ENCODE data around the gene GPRASP2. TPM values are rescaled to one million over a fixed set of nuclear protein-coding genes. Genes with fewer than 3 reads are reported as not detected.
"Not testable (repeated sequence)": the region's sequence is repeated elsewhere in the genome, so short reads cannot be mapped to it uniquely, and the experiment has no call there.

The GPRASP2 gene
- total RNA-seq, result 14.5 TPM
- long read RNA-seq, transcript GPRASP2-202 (5 exons, 581 nt), result major isoform, 8 of 57 reads
- long read RNA-seq, partial matches to known transcripts, result 19 of 57 reads
- long read RNA-seq, other reads (novel, unspliced or antisense), result 29 of 57 reads

DNA sequence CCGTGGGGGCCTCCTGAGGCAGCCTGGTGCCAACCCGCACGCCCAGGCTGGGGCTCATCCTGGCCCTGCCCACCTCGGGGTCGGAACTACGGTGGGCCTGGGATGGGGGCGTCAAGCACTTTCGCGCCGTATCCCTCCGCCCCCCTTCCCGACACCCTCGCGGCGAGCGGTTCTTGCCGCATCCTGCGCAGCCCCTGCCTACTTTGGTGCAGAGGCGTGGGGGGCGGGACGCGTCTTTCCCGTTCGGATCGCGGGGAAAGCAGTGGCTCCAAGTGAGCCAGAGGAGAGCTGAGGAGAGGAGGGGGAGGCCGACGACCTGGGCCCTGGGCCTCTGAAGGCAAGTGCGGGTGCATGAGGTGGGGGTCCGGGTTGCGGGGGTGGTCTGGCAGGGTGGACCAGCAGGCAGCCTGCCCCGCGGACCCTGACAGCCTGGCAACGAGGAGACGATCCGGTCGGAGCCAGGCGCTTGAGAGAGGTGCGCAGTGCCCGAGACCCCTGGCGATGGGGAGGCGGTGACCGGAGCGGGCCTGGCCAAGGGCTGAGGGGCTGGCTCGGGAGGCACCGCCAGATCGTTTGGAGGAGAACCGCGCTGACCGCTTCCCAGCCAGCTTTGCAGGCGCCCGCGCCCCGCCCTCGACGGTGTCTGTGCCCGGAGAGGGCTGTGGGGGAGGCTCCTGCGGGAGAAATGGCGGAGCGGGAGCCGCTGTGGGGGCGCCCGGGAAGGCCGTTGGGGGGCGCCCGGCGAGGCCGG is at the start of gene GPRASP2:
GPRASP2 (plus strand) TSS at position 233 of the 751 bp plus-strand sequence. CDS start 2,422 bp downstream, outside the sequence.
- Histone ChIP-seq H3K4me3 (peak within 1 kb of the TSS; percentile 78), H3K4me1 (peaks cover 3% of the 10 kb centered on the region), H3K27me3 (ENCODE audit: low read depth) (no peaks in the 10 kb centered on the region), H3K9me3 (replicated peaks) (no peaks in the 10 kb centered on the region), H3K27ac (replicated peaks) (peak within 1 kb of the TSS; percentile 87), H3K36me3 (no peaks in the 10 kb centered on the region)
- TF ChIP-seq CTCF (IDR thresholded peaks at IDR 0.05; ENCODE audit: borderline replicate concordance), result no peak
- intact Hi-C loops (cut with micrococcal nuclease), result no loop called here
- peak; percentile 60 for DNase-seq

DNA sequence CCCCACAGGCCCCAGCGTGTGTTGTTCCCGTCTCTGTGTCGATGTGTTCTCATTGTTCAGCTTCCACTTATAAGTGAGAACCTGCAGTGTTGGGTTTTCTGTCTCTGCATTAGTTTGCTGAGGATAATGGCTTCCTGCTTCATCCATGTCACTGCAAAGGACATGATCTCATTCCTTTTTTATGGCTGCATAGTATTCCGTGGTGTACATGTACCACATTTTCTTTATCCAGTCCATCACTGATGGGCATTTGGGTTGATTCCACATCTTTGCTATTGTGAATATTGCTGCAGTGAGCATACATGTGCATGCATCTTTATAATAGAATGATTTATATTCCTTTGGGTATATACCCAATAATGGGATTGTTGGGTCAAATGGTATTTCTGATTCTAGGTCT is 48.4 kb upstream of the GPRASP2 start:
- H3K4me1 ChIP-seq; H3K27ac ChIP-seq (replicated peaks); intact Hi-C loops (cut with micrococcal nuclease); H3K27me3 ChIP-seq (ENCODE audit: low read depth); H3K36me3 ChIP-seq; H3K4me3 ChIP-seq; DNase-seq; H3K9me3 ChIP-seq (replicated peaks): not testable (repeated sequence)

- H3K9me3 ChIP-seq (replicated peaks); DNase-seq; H3K4me1 ChIP-seq; intact Hi-C loops (cut with micrococcal nuclease); H3K27me3 ChIP-seq (ENCODE audit: low read depth); H3K27ac ChIP-seq (replicated peaks); H3K4me3 ChIP-seq; H3K36me3 ChIP-seq: not testable (repeated sequence)
These were observed 45.2 kb upstream of the GPRASP2 start for GRCh38 chrX:102667034-102667433.

- no peaks in the 10 kb centered on the region for H3K9me3 ChIP-seq (replicated peaks)
- H3K27me3 ChIP-seq (ENCODE audit: low read depth), result no peaks in the 10 kb centered on the region
- H3K4me1 ChIP-seq, result peaks cover 6% of the 10 kb centered on the region
- no peaks in the 10 kb centered on the region for H3K36me3 ChIP-seq
- H3K4me3 ChIP-seq, result no peak overlapping the region
- H3K27ac ChIP-seq (replicated peaks), result no peak overlapping the region
- no peak for TF ChIP-seq CTCF (IDR thresholded peaks at IDR 0.05; ENCODE audit: borderline replicate concordance)
- intact Hi-C loops (cut with micrococcal nuclease), result no loop called here
- DNase-seq, result no peak
These were observed 42.7 kb upstream of the GPRASP2 start for GRCh38 chrX:102669526-102669925.

- Histone ChIP-seq H3K27ac (replicated peaks) (peak overlapping the region; percentile 12), H3K27me3 (ENCODE audit: low read depth) (no peaks in the 10 kb centered on the region), H3K4me3 (no peak overlapping the region), H3K36me3 (no peaks in the 10 kb centered on the region), H3K4me1 (peaks cover 6% of the 10 kb centered on the region), H3K9me3 (replicated peaks) (no peaks in the 10 kb centered on the region)
- intact Hi-C loops (cut with micrococcal nuclease), result no loop called here
- no peak for DNase-seq
- no peak for TF ChIP-seq CTCF (IDR thresholded peaks at IDR 0.05; ENCODE audit: borderline replicate concordance)
These were observed 39.4 kb upstream of the GPRASP2 start for GRCh38 chrX:102672856-102673255.

DNA sequence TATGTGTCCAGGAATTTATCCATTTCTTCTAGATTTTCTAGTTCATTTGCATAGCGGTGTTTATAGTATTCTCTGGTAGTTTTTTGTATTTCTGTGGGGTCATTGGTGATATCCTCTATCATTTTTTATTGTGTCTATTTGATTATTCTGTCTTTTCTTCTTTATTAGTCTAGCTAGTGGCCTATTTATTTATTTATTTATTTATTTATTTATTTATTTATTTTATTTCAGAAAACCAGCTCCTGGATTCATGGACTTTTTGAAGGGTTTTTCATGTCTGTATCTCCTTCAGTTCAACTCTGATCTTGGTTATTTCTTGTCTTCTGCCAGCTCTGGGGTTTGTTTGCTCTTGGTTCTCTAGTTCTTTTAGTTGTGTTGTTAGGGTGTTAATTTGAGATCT is 34.8 kb upstream of the GPRASP2 start:
- H3K4me1 ChIP-seq; H3K27ac ChIP-seq (replicated peaks); intact Hi-C loops (cut with micrococcal nuclease); H3K36me3 ChIP-seq; H3K4me3 ChIP-seq; DNase-seq; H3K27me3 ChIP-seq (ENCODE audit: low read depth): not testable (repeated sequence)
- peaks cover 22% of the 10 kb centered on the region for H3K9me3 ChIP-seq (replicated peaks)

DNA sequence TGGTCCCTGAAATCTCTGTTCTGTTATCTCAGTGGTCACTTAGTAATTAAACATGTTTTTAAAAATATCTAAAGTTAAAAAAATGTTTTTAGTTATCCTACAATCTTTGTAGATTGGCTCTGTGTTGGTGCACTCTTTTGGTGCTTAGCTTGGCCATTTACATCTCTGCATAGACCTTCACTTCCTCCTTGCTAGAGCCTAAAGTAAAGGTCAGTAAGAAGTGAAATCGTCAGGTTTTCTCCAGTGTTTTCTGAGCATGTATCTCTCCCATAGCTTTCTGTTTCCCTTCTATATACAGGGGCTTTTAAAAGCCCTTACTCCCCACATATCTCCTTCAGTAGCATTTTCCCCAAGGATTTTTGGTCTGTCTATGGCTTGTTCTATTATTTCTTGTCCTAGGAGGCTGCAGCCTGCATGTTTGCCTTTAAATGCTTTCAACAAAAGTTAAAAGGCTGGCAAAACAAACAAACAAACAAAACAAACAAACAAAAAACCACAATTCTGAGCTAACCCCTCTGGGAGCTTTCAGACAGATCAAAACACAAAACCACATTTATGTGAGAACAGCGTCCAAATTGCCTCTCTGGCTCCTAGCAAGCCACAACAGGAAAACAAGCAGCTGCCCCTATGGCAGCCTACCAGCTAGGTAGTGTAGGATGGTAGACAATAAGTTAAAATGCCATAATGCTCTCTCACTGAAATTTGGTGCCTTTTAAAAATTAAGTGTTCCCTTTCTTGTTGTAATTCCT is 27.3 kb upstream of the GPRASP2 start:
- no peak for TF ChIP-seq CTCF (IDR thresholded peaks at IDR 0.05; ENCODE audit: borderline replicate concordance)
- Histone ChIP-seq H3K4me1 (no peaks in the 10 kb centered on the region), H3K27me3 (ENCODE audit: low read depth) (no peaks in the 10 kb centered on the region), H3K27ac (replicated peaks) (no peak overlapping the region), H3K4me3 (no peak overlapping the region), H3K36me3 (peaks cover 13% of the 10 kb centered on the region), H3K9me3 (replicated peaks) (peaks cover 30% of the 10 kb centered on the region)
- DNase-seq, result no peak
- intact Hi-C loops (cut with micrococcal nuclease), result no loop called here
